ENCODE results near the gene ZNF57.

- TF ChIP-seq, protein P1, sequence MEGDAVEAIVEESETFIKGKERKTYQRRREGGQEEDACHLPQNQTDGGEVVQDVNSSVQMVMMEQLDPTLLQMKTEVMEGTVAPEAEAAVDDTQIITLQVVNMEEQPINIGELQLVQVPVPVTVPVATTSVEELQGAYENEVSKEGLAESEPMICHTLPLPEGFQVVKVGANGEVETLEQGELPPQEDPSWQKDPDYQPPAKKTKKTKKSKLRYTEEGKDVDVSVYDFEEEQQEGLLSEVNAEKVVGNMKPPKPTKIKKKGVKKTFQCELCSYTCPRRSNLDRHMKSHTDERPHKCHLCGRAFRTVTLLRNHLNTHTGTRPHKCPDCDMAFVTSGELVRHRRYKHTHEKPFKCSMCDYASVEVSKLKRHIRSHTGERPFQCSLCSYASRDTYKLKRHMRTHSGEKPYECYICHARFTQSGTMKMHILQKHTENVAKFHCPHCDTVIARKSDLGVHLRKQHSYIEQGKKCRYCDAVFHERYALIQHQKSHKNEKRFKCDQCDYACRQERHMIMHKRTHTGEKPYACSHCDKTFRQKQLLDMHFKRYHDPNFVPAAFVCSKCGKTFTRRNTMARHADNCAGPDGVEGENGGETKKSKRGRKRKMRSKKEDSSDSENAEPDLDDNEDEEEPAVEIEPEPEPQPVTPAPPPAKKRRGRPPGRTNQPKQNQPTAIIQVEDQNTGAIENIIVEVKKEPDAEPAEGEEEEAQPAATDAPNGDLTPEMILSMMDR (IDR thresholded peaks at IDR 0.05): no peak
- no peak for TF ChIP-seq POLR2A (IDR thresholded peaks at IDR 0.05)
These were observed 32.8 kb downstream of the ZNF57 start for GRCh38 chr19:2933490-2933910.
